ENCODE results near the gene ECHS1.

GRCh38 chr10:133370030-133370786 lies 2.9 kb downstream of the ECHS1 start:
- TF ChIP-seq POLR2A (IDR thresholded peaks at IDR 0.05): no peak
- TF ChIP-seq CTCF (IDR thresholded peaks at IDR 0.05): no peak
